ENCODE data around the gene TESPA1.

GRCh38 chr12:54975272-54975671 lies 9.3 kb downstream of the TESPA1 start:
- TF ChIP-seq, protein P1, sequence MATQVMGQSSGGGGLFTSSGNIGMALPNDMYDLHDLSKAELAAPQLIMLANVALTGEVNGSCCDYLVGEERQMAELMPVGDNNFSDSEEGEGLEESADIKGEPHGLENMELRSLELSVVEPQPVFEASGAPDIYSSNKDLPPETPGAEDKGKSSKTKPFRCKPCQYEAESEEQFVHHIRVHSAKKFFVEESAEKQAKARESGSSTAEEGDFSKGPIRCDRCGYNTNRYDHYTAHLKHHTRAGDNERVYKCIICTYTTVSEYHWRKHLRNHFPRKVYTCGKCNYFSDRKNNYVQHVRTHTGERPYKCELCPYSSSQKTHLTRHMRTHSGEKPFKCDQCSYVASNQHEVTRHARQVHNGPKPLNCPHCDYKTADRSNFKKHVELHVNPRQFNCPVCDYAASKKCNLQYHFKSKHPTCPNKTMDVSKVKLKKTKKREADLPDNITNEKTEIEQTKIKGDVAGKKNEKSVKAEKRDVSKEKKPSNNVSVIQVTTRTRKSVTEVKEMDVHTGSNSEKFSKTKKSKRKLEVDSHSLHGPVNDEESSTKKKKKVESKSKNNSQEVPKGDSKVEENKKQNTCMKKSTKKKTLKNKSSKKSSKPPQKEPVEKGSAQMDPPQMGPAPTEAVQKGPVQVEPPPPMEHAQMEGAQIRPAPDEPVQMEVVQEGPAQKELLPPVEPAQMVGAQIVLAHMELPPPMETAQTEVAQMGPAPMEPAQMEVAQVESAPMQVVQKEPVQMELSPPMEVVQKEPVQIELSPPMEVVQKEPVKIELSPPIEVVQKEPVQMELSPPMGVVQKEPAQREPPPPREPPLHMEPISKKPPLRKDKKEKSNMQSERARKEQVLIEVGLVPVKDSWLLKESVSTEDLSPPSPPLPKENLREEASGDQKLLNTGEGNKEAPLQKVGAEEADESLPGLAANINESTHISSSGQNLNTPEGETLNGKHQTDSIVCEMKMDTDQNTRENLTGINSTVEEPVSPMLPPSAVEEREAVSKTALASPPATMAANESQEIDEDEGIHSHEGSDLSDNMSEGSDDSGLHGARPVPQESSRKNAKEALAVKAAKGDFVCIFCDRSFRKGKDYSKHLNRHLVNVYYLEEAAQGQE (IDR thresholded peaks at IDR 0.05; ENCODE audit: insufficient read depth in 1 of 2, low read depth in 2 of 2, low read length in 2 of 2) = no peak
- TF ChIP-seq POLR2AphosphoS5 (IDR thresholded peaks at IDR 0.05; ENCODE audit: low read depth, low read length) = no peak

Data from PFSK-1 (cell line).